ENCODE data around the gene PTPRE.

Gene PTPRE

GRCh38 chr10:127959428-127959827 lies 52.5 kb downstream of the PTPRE start:
- DNase-seq, result no peak

- DNase-seq, result no peak
These were observed 54.2 kb downstream of the PTPRE start for GRCh38 chr10:127961071-127961470.

GRCh38 chr10:127962205-127962604 lies 55.3 kb downstream of the PTPRE start:
- DNase-seq, result no peak

GRCh38 chr10:127963136-127963535 lies 56.2 kb downstream of the PTPRE start:
- no peak for DNase-seq

GRCh38 chr10:127964621-127965020 lies 57.7 kb downstream of the PTPRE start:
- DNase-seq, result no peak

GRCh38 chr10:127966875-127967274 lies 60.0 kb downstream of the PTPRE start:
- no peak for DNase-seq

GRCh38 chr10:127968027-127968441 lies 61.1 kb downstream of the PTPRE start:
- DNase-seq, result no peak

- no peak for DNase-seq
These were observed 61.8 kb downstream of the PTPRE start for GRCh38 chr10:127968659-127969058.

GRCh38 chr10:127971101-127971946 lies 64.4 kb downstream of the PTPRE start:
- DNase-seq, result no peak

GRCh38 chr10:127971963-127972615 lies 65.2 kb downstream of the PTPRE start:
- no peak for DNase-seq

GRCh38 chr10:127972751-127973357 lies 66.0 kb downstream of the PTPRE start:
- no peak for DNase-seq

GRCh38 chr10:127973791-127974311 lies 66.9 kb downstream of the PTPRE start:
- no peak for DNase-seq

GRCh38 chr10:127974911-127975310 lies 68.0 kb downstream of the PTPRE start:
- DNase-seq, result no peak

- no peak for DNase-seq
These were observed 69.4 kb downstream of the PTPRE start for GRCh38 chr10:127976286-127976685.

GRCh38 chr10:127976701-127977356 lies 69.9 kb downstream of the PTPRE start:
- DNase-seq, result no peak

GRCh38 chr10:127977357-127978009 lies 70.6 kb downstream of the PTPRE start:
- no peak for DNase-seq

GRCh38 chr10:127978481-127978880 lies 71.6 kb downstream of the PTPRE start:
- no peak for DNase-seq

- DNase-seq, result no peak
These were observed 72.1 kb downstream of the PTPRE start for GRCh38 chr10:127979045-127979444.

- no peak for DNase-seq
These were observed 72.7 kb downstream of the PTPRE start for GRCh38 chr10:127979566-127979965.

GRCh38 chr10:127980898-127981297 lies 74.0 kb downstream of the PTPRE start:
- DNase-seq, result no peak

GRCh38 chr10:127982601-127983000 lies 75.7 kb downstream of the PTPRE start:
- no peak for DNase-seq

GRCh38 chr10:127983344-127984100 lies 76.6 kb downstream of the PTPRE start:
- DNase-seq, result no peak

All from SHP77 treated with DMSO at 0.1 percent for 48 hours (cell line).